MM.1S (cell line): ENCODE data around the gene MACROD2.

Experiments used
- DNase-seq: peaks from one replicate; pipeline ENCODE4 v3.0.0-alpha.2; 2015
- H2AFZ ChIP-seq: fragments of 300-600 bp; sonication (generic); 2 replicates; pipeline ENCODE4 v1.6.0; 2016; ENCODE audit warnings: antibody characterized with exemption, low read length
- H3F3A ChIP-seq: fragments of 300-600 bp; sonication (generic); 2 replicates; pipeline ENCODE4 v1.6.1; 2016; ENCODE audit warnings: mild to moderate bottlenecking, antibody characterized with exemption, low read length, moderate library complexity, mixed read lengths; ENCODE audit not compliant: insufficient read depth
- H3K27ac ChIP-seq: fragments of 300-600 bp; sonication (generic); 2 replicates; pipeline ENCODE4 v1.5.1; 2016; ENCODE audit warnings: mild to moderate bottlenecking, low read length
- H3K27me3 ChIP-seq: fragments of 300-600 bp; sonication (generic); replicated peaks from 2 replicates; pipeline ENCODE4 v1.6.0; 2016; ENCODE audit warnings: low read length; ENCODE audit not compliant: insufficient read depth
- H3K36me3 ChIP-seq: fragments of 300-600 bp; sonication (generic); replicated peaks from 2 replicates; pipeline ENCODE4 v1.6.1; 2016; ENCODE audit warnings: mild to moderate bottlenecking, low read length, mixed read lengths; ENCODE audit not compliant: insufficient read depth
- H3K4me1 ChIP-seq: fragments of 300-600 bp; sonication (generic); 2 replicates; pipeline ENCODE4 v1.6.1; 2016; ENCODE audit warnings: low read length, mixed read lengths
- H3K4me2 ChIP-seq: fragments of 300-600 bp; sonication (generic); 2 replicates; pipeline ENCODE4 v1.6.0; 2016; ENCODE audit warnings: low read depth, low read length
- H3K4me3 ChIP-seq: fragments of 300-600 bp; sonication (generic); 2 replicates; pipeline ENCODE4 v1.5.1; 2016; ENCODE audit warnings: low read length, mixed read lengths
- H3K79me2 ChIP-seq: fragments of 300-600 bp; sonication (generic); 2 replicates; pipeline ENCODE4 v1.6.1; 2016; ENCODE audit warnings: mixed run types, low read length, mixed read lengths
- H3K9ac ChIP-seq: fragments of 300-600 bp; sonication (generic); 2 replicates; pipeline ENCODE4 v1.6.1; 2016; ENCODE audit warnings: low read length, mixed read lengths
- H3K9me2 ChIP-seq: fragments of 300-600 bp; sonication (generic); replicated peaks from 2 replicates; pipeline ENCODE4 v1.6.1; 2016; ENCODE audit warnings: mild to moderate bottlenecking, low read length, mixed read lengths; ENCODE audit not compliant: insufficient read depth
- H3K9me3 ChIP-seq: fragments of 300-600 bp; sonication (generic); replicated peaks from 2 replicates; pipeline ENCODE4 v1.6.1; 2016; ENCODE audit warnings: mild to moderate bottlenecking, low read length, mixed read lengths; ENCODE audit not compliant: insufficient read depth
- H4K20me1 ChIP-seq: fragments of 300-600 bp; sonication (generic); 2 replicates; pipeline ENCODE4 v1.6.1; 2016; ENCODE audit warnings: mild to moderate bottlenecking, low read length, moderate library complexity, mixed read lengths; ENCODE audit not compliant: insufficient read depth
- CTCF ChIP-seq: fragments of 300-600 bp; sonication (generic); IDR thresholded peaks from 2 replicates; pipeline ENCODE4 v1.5.1; 2016; ENCODE audit warnings: antibody characterized with exemption, low read length, mixed read lengths
- EZH2 ChIP-seq: fragments of 300-600 bp; sonication (generic); optimal IDR thresholded peaks from 2 replicates; pipeline ENCODE3; 2017; ENCODE audit warnings: low read depth, mild to moderate bottlenecking, antibody characterized with exemption, low read length, mixed read lengths
- EZH2phosphoT487 ChIP-seq: fragments of 300-600 bp; sonication (generic); IDR thresholded peaks from 2 replicates; pipeline ENCODE4 v1.6.1; 2018; ENCODE audit warnings: antibody characterized with exemption, low read length

Gene MACROD2

GRCh38 chr20:14785065-14785743 is 789.9 kb downstream of the MACROD2 start:
- Histone ChIP-seq H3K4me1 (no peaks in the 10 kb centered on the region), H3K4me3 (no peak overlapping the region), H3K27ac (no peak overlapping the region), H3K27me3 (no peaks in the 10 kb centered on the region), H2AFZ (no peak overlapping the region), H3F3A (no peaks in the 10 kb centered on the region), H3K4me2 (no peak overlapping the region), H3K9me2 (no peaks in the 10 kb centered on the region), H3K36me3 (no peaks in the 10 kb centered on the region), H4K20me1 (no peaks in the 10 kb centered on the region), H3K9ac (no peak overlapping the region), H3K9me3 (no peaks in the 10 kb centered on the region), H3K79me2 (no peaks in the 10 kb centered on the region)
- TF ChIP-seq EZH2phosphoT487 (no peak), EZH2 (no peak), CTCF (no peak)
- no peak for DNase-seq

- Histone ChIP-seq H2AFZ (no peak overlapping the region), H3F3A (no peaks in the 10 kb centered on the region), H3K9me2 (no peaks in the 10 kb centered on the region), H3K9me3 (no peaks in the 10 kb centered on the region), H3K4me1 (no peaks in the 10 kb centered on the region), H3K79me2 (no peaks in the 10 kb centered on the region), H3K9ac (no peak overlapping the region), H3K4me2 (no peak overlapping the region), H3K27ac (no peak overlapping the region), H3K4me3 (no peak overlapping the region), H4K20me1 (no peaks in the 10 kb centered on the region), H3K36me3 (no peaks in the 10 kb centered on the region), H3K27me3 (no peaks in the 10 kb centered on the region)
- DNase-seq: no peak
- TF ChIP-seq EZH2phosphoT487 (no peak), EZH2 (no peak), CTCF (no peak)
Observed at GRCh38 chr20:14790190-14790589, 794.9 kb downstream of the MACROD2 start.

- no peaks in the 10 kb centered on the region for H3K79me2 ChIP-seq
- H3F3A ChIP-seq: no peaks in the 10 kb centered on the region
- no peaks in the 10 kb centered on the region for H3K9me3 ChIP-seq
- no peaks in the 10 kb centered on the region for H3K9me2 ChIP-seq
- no peak for DNase-seq
- no peaks in the 10 kb centered on the region for H3K4me1 ChIP-seq
- H3K36me3 ChIP-seq: no peaks in the 10 kb centered on the region
- no peak overlapping the region for H3K27ac ChIP-seq
- H4K20me1 ChIP-seq: no peaks in the 10 kb centered on the region
- no peaks in the 10 kb centered on the region for H3K27me3 ChIP-seq
- H3K4me3 ChIP-seq: no peak overlapping the region
- no peak for TF ChIP-seq CTCF
- no peak for TF ChIP-seq EZH2
- no peak for TF ChIP-seq EZH2phosphoT487
- no peak overlapping the region for H3K4me2 ChIP-seq
- H3K9ac ChIP-seq: no peak overlapping the region
- H2AFZ ChIP-seq: no peak overlapping the region
Observed at GRCh38 chr20:14790771-14791620, 795.7 kb downstream of the MACROD2 start.
